GM18870 (cell line): ENCODE data around the gene PIGK.
"Not testable (repeated sequence)": the region's sequence is repeated elsewhere in the genome, so short reads cannot be mapped to it uniquely, and the experiment has no call there.

Source experiments
- ATAC-seq: cut with Tn5 transposase; IDR thresholded peaks from one replicate; pipeline ENCODE4 v1.9.1; 2021; ENCODE audit warnings: moderate library complexity; ENCODE audit not compliant: unreplicated experiment

The PIGK gene

DNA sequence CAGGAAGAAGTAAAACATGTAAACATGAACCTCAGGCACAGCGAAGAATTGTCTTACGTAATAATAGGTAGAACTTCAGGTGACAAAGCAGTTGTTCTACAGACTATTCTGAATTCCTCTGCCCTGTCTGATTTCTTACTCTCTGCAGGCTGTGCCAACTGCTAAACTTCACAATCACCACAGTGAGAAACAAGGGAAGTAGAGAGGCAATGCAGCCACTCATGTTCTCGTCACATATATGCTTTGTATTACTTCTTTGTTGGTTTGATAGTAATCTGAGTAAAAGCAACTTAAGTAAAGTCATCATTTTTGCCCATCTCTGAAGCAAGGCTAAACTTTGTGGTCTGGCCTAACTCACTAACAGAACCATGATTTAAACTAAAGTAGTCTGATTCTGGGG is 21.9 kb downstream of the PIGK start:
- no peak for ATAC-seq

DNA sequence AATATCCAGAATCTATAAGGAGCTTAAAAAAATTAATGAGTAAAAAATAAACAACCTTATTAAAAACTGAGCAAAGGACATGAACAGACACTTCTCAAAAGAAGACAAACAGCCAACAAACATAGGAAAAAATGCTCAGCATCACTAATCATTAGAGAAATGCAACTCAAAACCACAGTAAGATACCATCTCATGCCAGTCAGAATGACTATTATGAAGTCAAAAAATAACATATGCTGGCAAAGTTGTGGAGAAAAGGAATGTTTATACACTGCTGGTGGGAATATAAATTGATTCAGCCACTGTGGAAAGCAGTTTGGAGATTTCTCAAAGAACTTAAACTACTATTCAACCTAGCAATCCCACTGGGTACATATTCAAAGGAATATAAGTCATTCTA is 25.3 kb downstream of the PIGK start:
- ATAC-seq: no peak

DNA sequence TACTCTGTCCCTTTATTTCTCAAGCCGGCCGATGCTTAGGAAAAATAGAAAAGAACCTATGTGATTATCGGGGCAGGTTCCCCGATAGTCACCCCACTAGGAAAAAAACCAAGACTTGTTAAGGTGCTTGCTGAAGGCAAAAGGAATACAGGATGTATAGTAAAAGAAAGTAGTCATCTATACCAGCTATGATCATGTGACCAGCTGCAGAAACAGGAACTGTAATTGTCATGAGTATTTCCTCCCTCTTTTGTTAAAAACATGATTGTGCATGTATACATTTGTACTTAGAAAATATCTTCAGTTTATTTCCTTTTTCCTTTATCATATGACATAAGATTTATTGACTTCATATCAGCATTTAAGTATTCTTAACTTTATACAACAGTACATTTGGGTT is 30.5 kb downstream of the PIGK start:
- ATAC-seq: no peak

DNA sequence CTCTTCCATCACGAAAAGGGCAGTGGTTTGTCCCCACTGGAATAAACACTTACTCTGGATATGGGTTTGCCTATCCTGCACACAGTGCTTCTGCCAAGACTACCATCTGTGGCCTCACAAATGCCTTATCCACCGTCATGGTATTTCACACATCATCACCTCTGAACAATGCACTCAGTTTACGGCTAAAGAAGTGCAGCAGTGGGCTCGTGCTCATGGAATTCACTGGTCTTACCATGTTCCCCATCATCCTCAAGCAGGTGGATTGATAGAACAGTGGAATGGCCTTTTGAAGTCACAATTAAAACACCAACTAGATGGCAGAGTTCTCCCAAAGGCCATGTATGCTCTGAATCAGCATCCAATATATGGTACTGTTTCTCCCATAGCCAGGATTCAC is 32.3 kb downstream of the PIGK start:
- not testable (repeated sequence) for ATAC-seq

DNA sequence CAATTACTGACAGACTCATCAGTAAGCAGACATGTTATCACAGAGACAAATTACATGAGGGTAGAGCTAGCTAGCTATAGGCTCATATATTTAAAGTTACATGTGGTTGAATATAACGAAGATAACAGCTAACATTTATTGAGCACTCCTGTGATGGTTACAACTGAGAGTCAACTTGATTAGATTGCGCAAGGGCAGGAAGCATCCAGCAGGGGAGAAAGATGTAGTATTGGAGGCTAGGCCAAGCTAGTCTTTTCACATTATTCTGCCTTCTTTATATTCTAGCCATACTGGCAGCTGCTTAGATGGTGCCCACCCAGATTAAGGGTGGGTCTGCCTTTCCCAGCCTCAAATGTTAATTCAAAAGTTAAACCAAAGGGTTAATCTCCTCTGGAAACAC is 37.1 kb downstream of the PIGK start:
- ATAC-seq: no peak

DNA sequence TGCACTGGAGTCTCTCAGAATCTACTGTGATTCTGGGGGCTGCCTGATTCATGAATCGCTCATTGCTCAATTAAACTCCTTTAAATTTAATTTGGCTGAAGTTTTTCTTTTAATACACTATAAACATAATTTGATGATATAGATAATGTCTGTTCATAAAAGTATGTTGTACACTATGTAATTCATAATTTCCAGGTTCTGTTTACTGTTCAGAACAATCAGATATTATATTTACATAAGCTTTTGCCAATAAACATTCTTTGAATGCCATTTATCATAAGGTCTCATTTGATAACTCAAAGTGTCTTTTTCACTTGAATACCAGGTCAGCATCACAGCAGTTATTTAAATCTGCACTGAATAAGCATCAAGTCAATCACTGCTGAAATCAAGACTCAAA is 39.6 kb downstream of the PIGK start:
- ATAC-seq: no peak

DNA sequence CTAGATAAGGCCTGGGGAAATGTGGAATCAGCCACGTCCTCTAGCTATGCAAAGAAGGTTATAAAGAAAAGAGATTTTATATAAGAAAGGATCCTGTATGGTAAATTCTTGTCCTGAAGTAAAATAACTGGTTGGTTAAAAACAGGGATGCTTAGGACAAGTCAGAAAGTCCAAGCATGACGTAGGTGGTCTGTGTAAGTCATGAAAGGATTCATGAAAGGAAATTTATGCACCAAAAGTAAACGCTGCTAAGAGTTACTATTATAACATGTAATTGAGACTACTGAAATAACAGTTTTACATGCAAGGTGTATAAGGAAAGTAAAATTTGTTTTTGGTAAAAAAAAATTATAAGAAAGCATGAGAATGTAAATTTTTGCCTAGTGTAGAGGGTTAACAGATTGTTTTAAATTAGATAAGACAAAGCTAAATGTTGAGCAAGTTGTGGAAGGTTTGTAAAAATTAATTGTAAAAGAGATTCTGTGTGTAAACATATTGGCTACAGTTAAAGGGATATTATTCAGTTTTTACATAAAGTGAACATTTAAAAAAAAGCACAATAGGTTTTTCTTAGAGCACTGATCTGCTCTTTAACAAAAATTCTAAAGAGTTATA is 43.9 kb downstream of the PIGK start:
- no peak for ATAC-seq

DNA sequence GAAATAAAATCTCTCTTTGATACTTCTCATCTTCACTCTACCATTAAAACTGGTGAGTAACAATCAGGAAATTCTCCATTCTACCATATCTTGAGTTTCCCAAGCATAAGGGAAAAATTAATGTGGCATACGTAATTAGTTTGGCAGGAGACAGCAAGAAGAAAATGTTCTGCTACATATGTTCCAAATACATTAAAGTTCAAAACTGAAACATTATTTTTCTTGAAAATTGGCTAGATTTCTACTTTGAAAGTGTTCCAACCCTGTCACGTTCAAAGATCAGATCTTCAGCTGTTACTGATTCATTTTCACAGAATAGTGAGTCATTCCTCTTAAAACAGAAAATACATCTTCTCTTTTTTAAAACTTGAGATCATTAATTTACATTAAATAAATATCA is 48.5 kb downstream of the PIGK start:
- no peak for ATAC-seq

DNA sequence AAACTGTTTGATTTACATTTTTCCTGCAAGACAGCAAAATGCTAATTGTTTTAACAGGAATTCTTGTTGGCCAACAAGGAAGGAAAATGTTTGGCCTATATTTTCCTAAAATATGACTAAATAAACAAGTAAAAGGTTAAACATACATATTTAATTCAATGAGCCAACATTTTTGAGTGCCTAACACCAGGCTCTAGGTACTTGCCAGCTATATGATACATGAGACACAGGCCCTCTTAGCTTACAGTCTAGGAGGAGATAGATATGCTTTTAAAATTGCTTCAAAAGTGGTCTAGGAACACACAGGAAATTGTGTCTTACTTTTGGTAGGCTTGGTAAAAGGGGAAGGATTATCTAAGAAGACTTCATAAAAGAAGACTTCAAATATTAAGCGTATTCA is 50.9 kb downstream of the PIGK start:
- no peak for ATAC-seq

DNA sequence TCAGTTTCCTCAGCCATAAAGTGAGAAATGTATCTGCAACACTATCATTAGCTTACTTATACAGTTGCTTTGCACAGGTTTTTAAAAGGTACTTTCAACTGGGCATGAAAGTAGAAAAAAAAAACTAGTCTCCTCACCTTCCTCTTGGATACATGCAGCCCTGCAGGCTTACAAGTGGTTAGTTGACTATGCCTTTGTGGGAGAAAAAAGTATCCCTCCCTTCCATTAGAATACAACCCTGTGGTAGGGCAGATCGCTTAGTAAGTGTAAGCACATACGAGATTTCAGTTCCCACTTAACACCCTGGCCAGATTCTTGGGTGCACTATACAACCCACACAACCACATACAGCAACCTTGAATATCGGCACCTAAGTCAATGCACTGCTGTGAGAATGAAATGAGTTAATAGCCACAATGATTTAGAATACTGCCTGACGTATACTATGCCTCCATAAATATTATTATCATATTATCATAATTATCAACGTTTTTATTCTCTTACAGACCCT is 54.7 kb downstream of the PIGK start:
- no peak for ATAC-seq

DNA sequence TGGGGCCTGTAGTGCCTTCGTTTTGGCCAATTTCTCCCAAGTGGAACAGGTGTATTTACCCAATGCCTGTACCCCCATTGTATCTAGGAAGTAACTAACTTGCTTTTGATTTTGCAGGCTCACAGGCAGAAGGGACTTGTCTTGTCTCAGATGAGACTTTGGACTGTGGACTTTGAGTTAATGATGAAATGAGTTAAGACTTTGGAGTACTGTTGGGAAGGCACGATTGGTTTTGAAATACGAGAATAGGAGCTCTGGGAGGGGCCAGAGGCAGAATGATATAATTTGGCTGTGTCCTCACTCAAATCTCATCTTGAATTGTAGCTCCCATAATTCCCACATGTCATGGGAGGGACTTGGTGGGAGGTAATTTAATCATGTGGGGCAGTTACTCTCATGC is 59.5 kb downstream of the PIGK start:
- ATAC-seq: not testable (repeated sequence)

DNA sequence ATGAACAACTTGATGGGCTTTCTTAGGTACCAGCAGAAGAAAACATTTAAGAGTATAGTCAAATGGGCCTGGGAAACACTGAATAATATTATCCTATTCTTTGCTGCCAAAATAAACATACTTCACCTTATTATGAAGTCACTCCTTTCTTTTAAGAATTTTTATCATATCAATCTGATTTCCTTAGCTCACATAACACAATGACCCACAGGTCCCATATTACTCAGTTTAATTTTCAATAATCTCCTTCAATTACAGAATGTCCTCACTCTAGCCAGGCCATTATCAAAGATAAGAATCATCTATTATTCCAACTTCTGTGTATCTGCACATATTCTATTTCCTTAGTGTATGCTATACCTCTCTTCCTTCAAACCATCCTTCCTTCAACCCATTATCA is 63.0 kb downstream of the PIGK start:
- no peak for ATAC-seq

DNA sequence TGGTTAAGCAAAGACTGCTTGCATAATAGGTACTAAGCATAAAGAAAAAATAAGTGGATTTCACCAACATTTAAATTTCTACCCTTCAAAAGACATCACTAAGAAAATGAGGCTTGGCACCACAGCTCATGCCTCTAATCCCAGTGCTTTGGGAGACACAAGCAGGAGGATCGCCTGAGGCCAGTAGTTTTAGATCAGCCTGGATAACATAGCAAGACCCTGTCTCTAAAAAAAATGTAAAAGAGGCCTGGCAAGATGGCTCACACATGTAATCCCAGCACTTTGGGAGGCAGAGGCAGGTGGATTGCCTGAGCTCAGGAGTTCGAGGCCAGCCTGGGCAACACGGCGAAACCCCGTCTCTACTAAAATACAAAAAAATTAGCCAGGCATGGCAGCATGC is 73.0 kb downstream of the PIGK start:
- no peak for ATAC-seq

DNA sequence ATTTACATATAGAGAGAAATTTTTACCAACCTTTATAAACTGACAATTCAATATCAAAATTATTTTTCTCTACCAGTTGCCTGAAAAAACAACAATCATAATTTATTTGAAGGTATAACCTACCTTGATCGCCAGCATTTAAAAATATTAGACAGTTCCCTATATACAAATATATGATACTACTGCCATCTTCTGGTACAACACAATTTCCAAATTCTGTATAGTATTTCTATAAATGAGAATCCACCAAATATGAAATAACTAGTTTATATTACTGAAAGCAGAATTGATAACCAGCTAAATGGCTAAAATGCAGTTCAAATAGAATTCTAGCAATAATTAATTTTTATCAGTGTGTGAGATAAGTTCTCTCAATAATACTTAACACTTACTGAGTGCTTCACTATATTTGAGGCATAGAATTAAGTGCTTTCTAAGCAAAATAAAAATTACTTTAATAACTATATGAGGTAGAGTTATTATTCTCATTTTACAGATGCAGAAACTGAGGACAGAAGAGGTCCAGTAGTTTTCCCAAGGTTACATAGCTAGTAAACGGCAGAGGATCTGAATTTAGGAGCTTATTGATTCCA is 75.6 kb downstream of the PIGK start:
- ATAC-seq: no peak

DNA sequence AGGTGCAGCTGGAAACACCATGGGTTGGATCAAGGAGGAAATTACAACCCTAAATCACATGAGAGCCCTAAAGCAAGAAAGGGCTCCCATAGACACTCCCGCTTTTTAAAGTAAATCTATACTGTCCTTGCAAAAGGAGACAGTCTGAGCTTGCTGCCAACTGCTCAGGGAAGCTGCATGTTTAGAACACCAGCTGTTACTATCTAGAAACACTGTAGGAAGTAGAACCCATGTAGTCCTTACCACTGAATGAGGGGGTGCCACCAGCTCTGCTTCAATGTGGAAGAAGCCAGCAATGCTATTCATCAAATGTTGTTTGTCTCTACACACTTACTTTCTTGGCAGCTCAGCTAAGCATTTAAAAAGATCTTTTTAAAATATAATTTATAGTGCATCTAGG is 79.8 kb downstream of the PIGK start:
- ATAC-seq: no peak

DNA sequence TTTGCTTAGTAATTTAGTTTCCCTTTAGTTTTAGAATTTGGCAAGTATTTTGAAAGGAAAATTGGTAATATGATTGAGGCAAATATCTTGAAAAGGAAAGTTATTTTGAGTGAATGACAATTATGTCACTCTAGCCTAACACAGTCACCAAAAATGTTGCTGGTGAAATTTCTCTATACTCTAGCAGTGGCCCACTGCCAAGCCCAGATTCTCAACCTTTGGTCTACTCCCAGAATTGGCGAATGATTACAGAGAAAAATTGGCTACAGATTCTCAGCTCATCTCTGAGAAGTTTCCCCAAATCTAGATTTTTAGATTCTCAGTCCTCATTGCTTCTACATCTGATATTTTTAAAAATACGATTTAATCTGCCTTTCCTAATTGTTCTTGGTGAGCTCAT is 84.9 kb downstream of the PIGK start:
- no peak for ATAC-seq

DNA sequence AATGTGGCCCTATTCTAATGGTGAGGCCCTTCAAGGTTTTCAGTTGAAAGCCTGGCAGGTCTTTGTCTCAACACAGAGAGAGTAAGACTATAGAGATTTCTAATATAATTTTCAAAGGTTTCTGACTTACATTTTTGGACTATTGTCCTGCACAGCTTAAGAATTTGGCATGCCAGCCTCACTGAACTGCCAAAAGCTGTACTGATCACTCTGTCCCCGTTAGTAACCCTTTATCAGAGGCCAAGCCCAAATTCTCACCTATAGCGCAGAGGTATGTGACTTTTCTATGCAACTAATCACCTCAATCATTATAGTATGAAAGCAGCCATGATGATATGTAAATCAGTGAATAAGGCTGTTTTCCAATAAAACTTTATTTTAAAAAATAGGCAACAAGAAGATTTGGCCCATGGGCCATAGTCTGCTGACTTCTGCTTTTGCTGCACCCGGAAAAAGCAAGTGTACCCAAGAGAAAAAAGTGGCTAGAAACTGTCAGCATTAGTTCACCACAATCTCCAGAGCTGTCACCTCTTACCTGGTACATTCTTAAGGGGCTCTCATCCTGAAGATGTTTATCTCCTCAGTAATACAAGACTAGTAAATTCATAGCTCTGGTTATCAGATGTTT is 85.4 kb downstream of the PIGK start:
- ATAC-seq: no peak

DNA sequence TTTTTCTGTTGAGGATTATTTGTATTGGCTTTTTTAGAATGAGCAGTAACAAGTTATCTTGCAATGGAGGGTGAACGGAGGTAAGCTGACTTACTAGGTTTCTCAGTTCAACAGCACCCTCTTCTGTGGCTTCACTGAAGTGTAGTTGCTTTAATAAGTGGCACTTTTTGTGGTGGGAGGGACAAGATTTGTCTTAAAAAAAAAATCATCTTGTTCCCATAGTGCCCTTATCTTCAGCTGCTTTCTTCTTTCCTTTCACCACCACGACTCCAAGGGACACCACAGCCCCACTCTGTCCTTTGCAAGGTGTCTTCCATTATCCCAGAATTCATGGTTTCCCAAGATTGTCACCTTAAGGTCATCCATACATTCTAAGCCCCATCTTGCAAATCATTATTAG is 92.9 kb downstream of the PIGK start:
- ATAC-seq: peak; percentile 86

DNA sequence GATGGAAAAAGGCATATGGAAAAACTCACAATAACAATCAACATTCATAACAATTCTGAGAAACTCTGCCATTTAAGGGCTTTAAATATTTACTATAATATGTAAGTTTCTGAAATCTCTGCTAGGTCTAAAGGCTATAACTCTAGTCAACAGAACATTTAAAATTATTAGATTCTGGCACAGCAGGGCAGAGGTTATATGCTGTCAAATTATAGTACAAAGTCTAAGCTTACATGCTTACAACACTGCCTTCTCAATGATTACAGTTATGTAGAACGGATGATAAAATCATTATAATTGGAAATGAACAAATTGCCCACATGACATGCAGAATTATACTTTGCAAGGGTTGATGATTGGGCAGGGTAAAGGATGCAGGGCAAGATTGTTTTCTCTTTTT is 97.7 kb downstream of the PIGK start:
- ATAC-seq: no peak

DNA sequence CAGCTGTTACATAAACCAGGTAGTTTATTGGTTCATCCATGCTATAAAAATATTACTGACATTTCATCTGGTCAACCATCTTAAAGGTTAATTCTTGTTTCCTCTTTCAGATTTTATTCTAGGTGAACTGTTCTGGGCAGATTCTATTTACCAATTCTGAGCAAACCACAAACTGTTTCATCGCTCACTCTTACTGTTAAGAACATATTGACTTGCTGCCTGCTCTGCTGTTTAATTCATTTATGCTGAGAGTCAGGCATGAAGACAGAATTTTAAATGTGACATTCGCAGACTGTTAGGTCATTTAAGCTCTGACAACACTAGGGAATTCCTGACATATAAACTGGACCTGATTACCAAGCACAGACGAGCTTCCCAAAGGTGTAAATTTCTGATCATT is 98.3 kb downstream of the PIGK start:
- ATAC-seq: no peak

DNA sequence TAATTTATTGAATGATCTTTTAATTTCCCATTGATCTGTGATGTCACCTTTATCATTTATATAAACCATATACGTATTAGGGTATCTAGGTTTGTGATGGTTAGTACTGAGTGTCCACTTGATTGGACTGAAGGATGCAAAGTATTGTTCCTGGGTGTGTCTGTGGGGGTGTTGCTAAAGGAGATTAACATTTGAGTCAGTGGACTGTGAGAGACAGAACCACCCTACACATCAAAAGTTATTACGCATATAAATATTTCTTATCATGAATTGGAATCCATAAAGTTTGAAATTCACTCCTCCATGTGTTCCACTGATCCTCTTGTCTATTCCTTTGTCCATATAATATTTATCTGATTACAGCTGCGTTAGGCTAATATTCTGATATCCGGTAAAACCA is 100.5 kb downstream of the PIGK start:
- no peak for ATAC-seq

DNA sequence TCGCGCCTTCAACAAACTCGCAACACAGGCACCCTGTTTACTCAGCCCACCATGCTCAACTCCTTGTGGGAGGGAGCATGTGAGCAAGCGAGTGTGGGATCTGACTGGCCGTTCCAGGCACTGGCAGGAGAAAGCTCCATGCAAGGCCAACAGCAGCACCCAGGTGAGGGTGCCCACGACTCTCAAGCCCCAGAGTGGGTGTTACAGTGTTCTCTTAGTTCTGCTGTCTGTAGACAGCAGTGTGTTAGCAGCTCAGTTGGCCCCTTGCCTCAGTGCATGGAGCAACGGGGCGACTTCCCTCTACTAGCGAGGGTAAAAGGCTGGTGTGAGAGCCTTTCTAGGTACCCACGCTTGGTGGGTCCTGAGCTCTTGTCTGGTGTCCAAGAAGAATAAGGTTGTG is 114.6 kb downstream of the PIGK start:
- ATAC-seq: no peak

DNA sequence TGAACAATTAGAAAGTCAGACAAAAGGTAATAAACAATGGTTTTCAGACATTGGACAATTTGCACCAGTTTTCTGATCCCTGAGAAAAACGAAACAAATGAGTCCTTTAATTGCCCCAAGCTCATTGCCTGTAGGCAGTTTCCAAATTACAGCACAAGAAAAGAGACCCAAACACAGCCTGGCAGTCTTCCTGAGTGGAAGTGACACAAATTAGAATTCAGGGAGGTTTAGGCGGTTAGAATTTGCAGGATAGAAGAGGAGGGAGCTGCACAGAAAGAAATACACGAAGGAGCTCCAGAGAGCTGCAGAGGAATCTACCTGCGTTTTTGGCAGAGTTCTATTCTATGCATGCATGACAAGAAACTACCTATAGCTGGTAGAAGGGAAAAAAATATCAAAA is 115.7 kb downstream of the PIGK start:
- ATAC-seq: no peak
